Caco-2 (cell line): Measurements from ENCODE around the gene LITAF. TPM values are rescaled to one million over a fixed set of nuclear protein-coding genes. Genes with fewer than 3 reads are reported as not detected.

Source experiments
- BruUV-seq: library from RNA; stranded (reverse); fragments of 400-500 nt; replicated peaks from 2 replicates; lab custom pipeline; 2021; lab: Mats Ljungman, UMichigan
- CTCF ChIA-PET: fragments of 300-600 bp; sonication (Branson Sonifier 250); formaldehyde crosslinking; loops from one replicate; lab custom pipeline; 2022; ENCODE audit warnings: antibody characterized with exemption; lab: Charles Lee
- POLR2A ChIA-PET: fragments of 300-600 bp; sonication (Branson Sonifier 250); formaldehyde crosslinking; loops from one replicate; lab custom pipeline; 2022; ENCODE audit warnings: antibody characterized with exemption; lab: Charles Lee
- DNase-seq, 2 experiments: peaks; one replicate each; pipeline versions ENCODE4 v3.0.0 to v3.0.0-alpha.2; 2020 to 2022
- H3K27me3 ChIP-seq: replicated peaks from 2 replicates; pipeline ENCODE4 v1.6.0; 2011; ENCODE audit warnings: low read length; ENCODE audit not compliant: control insufficient read depth, insufficient read depth
- H3K36me3 ChIP-seq: 2 replicates; pipeline ENCODE4 v1.5.1; 2011; ENCODE audit warnings: low read length; ENCODE audit not compliant: control insufficient read depth, insufficient read depth
- H3K4me1 ChIP-seq: fragments of 250-450 bp; sonication (Bioruptor Pico); 2 replicates; pipeline ENCODE4 v1.5.1; 2020; ENCODE audit warnings: mild to moderate bottlenecking
- H3K4me3 ChIP-seq: 2 replicates; pipeline ENCODE4 v1.5.1; 2011; ENCODE audit warnings: low read depth, mild to moderate bottlenecking, control low read depth, low read length
- H3K9me3 ChIP-seq: fragments of 250-450 bp; sonication (Bioruptor Pico); 2 replicates; pipeline ENCODE4 v1.5.1; 2020; ENCODE audit warnings: mild to moderate bottlenecking, moderate library complexity
- H3K27ac Mint-ChIP-seq: one replicate; pipeline ENCODE4 v1.8.0; 2022; ENCODE audit warnings: mixed read lengths; ENCODE audit not compliant: unreplicated experiment
- H3K27me3 Mint-ChIP-seq: one replicate; pipeline ENCODE4 v1.8.0; 2022; ENCODE audit warnings: mixed read lengths; ENCODE audit not compliant: insufficient read depth, unreplicated experiment
- H3K36me3 Mint-ChIP-seq: one replicate; pipeline ENCODE4 v1.8.0; 2022; ENCODE audit warnings: mild to moderate bottlenecking, mixed read lengths; ENCODE audit not compliant: insufficient read depth, unreplicated experiment
- H3K4me1 Mint-ChIP-seq: one replicate; pipeline ENCODE4 v1.8.0; 2022; ENCODE audit warnings: low read depth, mixed read lengths; ENCODE audit not compliant: unreplicated experiment
- H3K4me3 Mint-ChIP-seq: one replicate; pipeline ENCODE4 v1.8.0; 2022; ENCODE audit warnings: mild to moderate bottlenecking, moderate library complexity, mixed read lengths; ENCODE audit not compliant: unreplicated experiment
- H3K9me3 Mint-ChIP-seq: one replicate; pipeline ENCODE4 v1.8.0; 2022; ENCODE audit warnings: mixed read lengths; ENCODE audit not compliant: unreplicated experiment
- intact Hi-C: fragments of 100-400 bp; cut with micrococcal nuclease; formaldehyde crosslinking; loops from one replicate; pipeline ENCODE4 v1.10.0; 2022; ENCODE audit not compliant: unreplicated experiment
- total RNA-seq: library from RNA; stranded (reverse); gene quantifications from 2 replicates; pipeline ENCODE4 v1.2.3, GENCODE V29; 2022
- TF ChIP-seq, protein P1 (sequence below), 2 experiments: fragments of 200-600 bp in 1 of 2; IDR thresholded peaks; 1 replicate in 1 of 2; 2 replicates in 1 of 2; pipeline versions ENCODE4 v1.5.1 to v1.8.0; 2011 to 2022; ENCODE audit warnings: antibody characterized with exemption in 1 of 2, control low read depth in 1 of 2, inconsistent platforms in 1 of 2, low read depth in 1 of 2, low read length in 1 of 2, mild to moderate bottlenecking in 1 of 2, moderate library complexity in 1 of 2; ENCODE audit not compliant: insufficient read depth in 1 of 2, severe bottlenecking in 1 of 2, unreplicated experiment in 1 of 2

LITAF gene
- total RNA-seq, 1 experiment from 2014 or later, result 60.9 TPM

DNA sequence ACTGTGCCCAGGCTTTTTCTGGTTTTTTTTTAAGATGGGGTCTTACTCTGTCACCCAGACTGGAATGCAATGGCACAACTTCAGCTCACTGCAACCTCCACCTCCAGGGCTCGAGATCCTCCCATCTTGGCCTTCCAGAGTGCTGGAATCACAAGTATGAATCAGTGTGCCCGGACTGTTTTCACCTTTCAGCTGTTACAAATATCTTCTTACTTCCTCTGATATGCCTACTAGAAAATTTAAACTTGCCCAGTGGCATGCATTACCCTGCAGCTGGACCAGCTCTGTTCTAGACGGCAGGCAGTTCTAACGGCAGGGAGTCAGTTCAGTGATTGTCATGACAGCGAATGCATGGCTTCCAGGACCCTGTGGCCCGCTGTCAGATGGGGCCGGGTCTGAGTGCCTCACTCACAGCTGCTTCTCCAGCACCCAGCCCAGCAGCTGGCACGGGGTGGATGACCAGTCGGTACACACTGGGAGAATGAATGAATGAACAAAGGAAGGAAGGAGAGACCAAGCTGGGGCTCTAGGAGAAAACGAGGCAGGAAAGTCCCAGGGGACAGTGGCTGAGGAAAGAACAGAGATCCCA is 28.0 kb upstream of the LITAF start:
- peaks cover 32% of the 10 kb centered on the region for H3K4me1 ChIP-seq
- H3K27me3 ChIP-seq, result no peaks in the 10 kb centered on the region
- POLR2A ChIA-PET, result no interaction called here
- Mint-ChIP-seq H3K27me3 (no peaks in the 10 kb centered on the region), H3K36me3 (no peaks in the 10 kb centered on the region), H3K4me3 (no peak overlapping the region), H3K9me3 (no peaks in the 10 kb centered on the region), H3K27ac (no peak overlapping the region), H3K4me1 (peaks cover 11% of the 10 kb centered on the region)
- no peak for DNase-seq
- no peak overlapping the region for H3K4me3 ChIP-seq
- H3K9me3 ChIP-seq, result no peaks in the 10 kb centered on the region
- TF ChIP-seq, protein P1, sequence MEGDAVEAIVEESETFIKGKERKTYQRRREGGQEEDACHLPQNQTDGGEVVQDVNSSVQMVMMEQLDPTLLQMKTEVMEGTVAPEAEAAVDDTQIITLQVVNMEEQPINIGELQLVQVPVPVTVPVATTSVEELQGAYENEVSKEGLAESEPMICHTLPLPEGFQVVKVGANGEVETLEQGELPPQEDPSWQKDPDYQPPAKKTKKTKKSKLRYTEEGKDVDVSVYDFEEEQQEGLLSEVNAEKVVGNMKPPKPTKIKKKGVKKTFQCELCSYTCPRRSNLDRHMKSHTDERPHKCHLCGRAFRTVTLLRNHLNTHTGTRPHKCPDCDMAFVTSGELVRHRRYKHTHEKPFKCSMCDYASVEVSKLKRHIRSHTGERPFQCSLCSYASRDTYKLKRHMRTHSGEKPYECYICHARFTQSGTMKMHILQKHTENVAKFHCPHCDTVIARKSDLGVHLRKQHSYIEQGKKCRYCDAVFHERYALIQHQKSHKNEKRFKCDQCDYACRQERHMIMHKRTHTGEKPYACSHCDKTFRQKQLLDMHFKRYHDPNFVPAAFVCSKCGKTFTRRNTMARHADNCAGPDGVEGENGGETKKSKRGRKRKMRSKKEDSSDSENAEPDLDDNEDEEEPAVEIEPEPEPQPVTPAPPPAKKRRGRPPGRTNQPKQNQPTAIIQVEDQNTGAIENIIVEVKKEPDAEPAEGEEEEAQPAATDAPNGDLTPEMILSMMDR (IDR thresholded peaks at IDR 0.05; ENCODE audit: insufficient read depth in 1 of 2, low read depth in 1 of 2, low read length in 1 of 2, severe bottlenecking in 1 of 2, unreplicated experiment in 1 of 2), result no peak
- CTCF ChIA-PET, result no interaction called here
- no peaks in the 10 kb centered on the region for H3K36me3 ChIP-seq
- intact Hi-C loops, result no loop called here
- no TSS peak for BruUV-seq

DNA sequence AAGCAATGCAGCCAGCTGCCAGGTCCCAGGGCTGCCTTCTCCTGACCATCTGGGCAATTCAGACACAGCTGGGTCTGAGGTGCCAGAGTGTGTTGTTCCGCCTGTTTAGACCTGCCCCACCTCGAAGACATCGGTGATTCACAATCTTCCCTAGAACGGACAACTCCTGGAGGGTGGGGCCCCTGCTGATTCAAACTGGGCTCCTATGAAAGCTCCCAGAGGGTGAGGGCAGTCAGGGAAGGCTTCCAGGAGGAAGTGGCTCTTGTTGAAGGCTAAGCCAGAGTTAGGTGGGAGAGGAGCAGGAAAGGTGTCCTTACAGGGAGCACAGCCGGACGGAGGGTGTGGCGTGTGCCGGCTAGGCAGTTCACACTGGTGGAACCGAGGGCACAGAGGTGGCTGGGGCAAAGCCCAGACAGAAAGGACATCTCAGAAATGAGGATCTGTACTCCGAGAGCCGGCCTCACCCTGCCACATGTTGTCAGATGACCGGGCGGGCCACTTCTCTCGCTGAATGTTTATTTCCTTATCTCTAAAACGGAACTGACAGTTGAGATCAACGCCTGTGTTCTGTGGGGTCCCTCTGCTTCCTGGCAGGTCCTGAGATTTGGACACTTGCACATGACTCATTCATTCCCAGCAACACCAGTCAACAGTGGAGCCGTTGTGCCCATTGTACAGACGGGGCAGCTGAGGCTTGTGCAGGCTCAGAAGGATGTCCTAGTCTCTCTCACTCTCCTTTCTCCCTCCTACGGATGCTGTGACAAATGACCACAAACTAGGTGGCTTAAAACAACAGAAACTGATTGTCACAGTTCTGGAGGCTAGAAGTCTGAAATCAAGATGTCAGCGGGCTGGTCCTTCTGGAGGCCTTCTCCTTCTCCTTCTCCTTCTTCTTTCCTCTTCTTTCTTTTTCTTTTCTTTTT is 26.9 kb upstream of the LITAF start:
- Mint-ChIP-seq H3K36me3 (no peaks in the 10 kb centered on the region), H3K27me3 (no peaks in the 10 kb centered on the region), H3K4me3 (no peak overlapping the region), H3K9me3 (no peaks in the 10 kb centered on the region), H3K27ac (no peak overlapping the region), H3K4me1 (peaks cover 11% of the 10 kb centered on the region)
- Histone ChIP-seq H3K27me3 (no peaks in the 10 kb centered on the region), H3K4me1 (peaks cover 32% of the 10 kb centered on the region), H3K9me3 (no peaks in the 10 kb centered on the region), H3K4me3 (no peak overlapping the region), H3K36me3 (no peaks in the 10 kb centered on the region)
- TF ChIP-seq, protein P1 (IDR thresholded peaks at IDR 0.05; ENCODE audit: insufficient read depth in 1 of 2, low read depth in 1 of 2, low read length in 1 of 2, severe bottlenecking in 1 of 2, unreplicated experiment in 1 of 2), result no peak
- no TSS peak for BruUV-seq
- intact Hi-C loops, result no loop called here
- CTCF ChIA-PET, result interaction anchor here (1.3 kb wide), 1 partner anchor 23 kb away, joined by 4 read pairs; no protein-coding TSS in a partner anchor
- DNase-seq, result no peak
- POLR2A ChIA-PET, result no interaction called here

DNA sequence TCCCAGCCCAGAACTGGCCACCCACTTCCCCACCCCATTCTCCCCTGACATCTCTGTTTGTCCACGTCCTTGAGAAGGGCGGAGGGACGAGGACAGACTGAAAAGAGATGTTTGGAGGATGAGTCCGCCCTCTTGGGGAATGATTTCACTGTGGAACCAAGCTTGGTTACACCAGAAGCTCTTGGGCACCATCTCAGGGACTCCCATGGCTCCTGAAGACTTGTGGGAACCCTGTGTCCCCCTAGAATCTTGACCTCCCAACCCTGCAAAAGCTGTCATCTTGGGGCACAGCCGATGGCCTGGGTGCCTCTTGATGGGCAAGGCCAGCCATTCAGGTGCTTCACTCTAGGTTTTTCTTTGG is 25.9 kb upstream of the LITAF start:
- intact Hi-C loops, result no loop called here
- Mint-ChIP-seq H3K4me1 (peaks cover 11% of the 10 kb centered on the region), H3K4me3 (no peak overlapping the region), H3K27me3 (no peaks in the 10 kb centered on the region), H3K36me3 (no peaks in the 10 kb centered on the region), H3K27ac (no peak overlapping the region), H3K9me3 (no peaks in the 10 kb centered on the region)
- TF ChIP-seq, protein P1 (IDR thresholded peaks at IDR 0.05; ENCODE audit: insufficient read depth in 1 of 2, low read depth in 1 of 2, low read length in 1 of 2, severe bottlenecking in 1 of 2, unreplicated experiment in 1 of 2), result no peak
- Histone ChIP-seq H3K9me3 (no peaks in the 10 kb centered on the region), H3K4me1 (peaks cover 32% of the 10 kb centered on the region), H3K27me3 (no peaks in the 10 kb centered on the region), H3K36me3 (no peaks in the 10 kb centered on the region), H3K4me3 (no peak overlapping the region)
- POLR2A ChIA-PET, result interaction anchor here (1.3 kb wide), 1 partner anchor 23 kb away, joined by 4 read pairs; no protein-coding TSS in a partner anchor
- DNase-seq, result no peak
- no TSS peak for BruUV-seq
- CTCF ChIA-PET, result interaction anchor here (1.3 kb wide), 1 partner anchor 24 kb away, joined by 4 read pairs; no protein-coding TSS in a partner anchor
